A549 (cell line): Measurements from ENCODE around the gene C17orf113.

Experiments used
- BHLHE40 ChIP-seq: IDR thresholded peaks from 2 replicates; pipeline ENCODE4 v1.6.1; 2012; ENCODE audit warnings: low read depth, low read length, inconsistent platforms
- JUN ChIP-seq, 2 experiments: fragments of >200 bp; sonication (Bioruptor Twin); formaldehyde crosslinking; IDR thresholded peaks; 2 replicates in 1 of 2; 3 replicates in 1 of 2; pipeline ENCODE4 v1.6.1; 2016 to 2017
- MYC ChIP-seq: IDR thresholded peaks from 2 replicates; pipeline ENCODE4 v1.6.1; 2012; ENCODE audit warnings: mild to moderate bottlenecking, inconsistent platforms, low read length, improper control_type of control experiment, borderline replicate concordance
- POLR2A ChIP-seq: IDR thresholded peaks from 2 replicates; pipeline ENCODE4 v1.6.1; 2012; ENCODE audit warnings: mild to moderate bottlenecking, low read length
- RAD21 ChIP-seq, 2 experiments: fragments of >200 bp in 1 of 2; sonication (Bioruptor Twin) in 1 of 2; formaldehyde crosslinking in 1 of 2; IDR thresholded peaks in 1 of 2; conservative IDR thresholded peaks in 1 of 2; 2 replicates in 1 of 2; 3 replicates in 1 of 2; pipeline ENCODE4 v1.6.1; 2012 to 2018; ENCODE audit warnings: inconsistent platforms in 1 of 2
- ZFP36 ChIP-seq: fragments of 450-650 bp; IDR thresholded peaks from 2 replicates; pipeline ENCODE4 v1.6.1; 2014; ENCODE audit warnings: borderline replicate concordance; ENCODE audit not compliant: partially characterized antibody
- TF ChIP-seq, protein P1 (sequence below): fragments of >200 bp; sonication (Bioruptor Twin); formaldehyde crosslinking; IDR thresholded peaks from 3 replicates; pipeline ENCODE4 v1.5.1; 2016
- TF ChIP-seq, protein P2 (sequence below): fragments of 450-650 bp; IDR thresholded peaks from 2 replicates; pipeline ENCODE4 v1.6.1; 2014; ENCODE audit warnings: antibody characterized with exemption

DNA sequence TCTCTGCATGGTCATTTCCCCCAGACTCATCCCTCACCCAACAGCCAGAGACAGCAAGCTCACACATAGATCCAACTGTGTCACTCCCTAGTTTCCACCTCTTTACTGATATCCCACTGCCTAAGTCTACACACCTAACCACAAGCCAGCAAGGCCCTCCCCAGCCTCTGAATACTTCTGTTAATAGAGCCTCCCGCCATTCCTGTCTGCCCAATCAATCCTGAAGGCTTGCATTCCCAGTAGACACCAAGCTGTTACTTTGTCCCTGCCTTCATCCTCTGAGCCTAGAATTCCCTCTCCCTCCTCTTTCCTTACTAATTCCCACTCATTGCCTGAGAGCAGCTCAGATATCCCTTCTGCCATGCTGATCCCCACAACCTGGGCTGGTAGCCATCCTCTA, 4.7 kb downstream of the C17orf113 start:
- TF ChIP-seq RAD21 (conservative IDR thresholded peaks at IDR 0.05 in 1 of 2, IDR thresholded peaks at IDR 0.05 in 1 of 2) (no peak), JUN (IDR thresholded peaks at IDR 0.05) (no peak), POLR2A (no peak), ZFP36 (no peak), BHLHE40 (no peak), MYC (no peak)
- TF ChIP-seq, protein P1, sequence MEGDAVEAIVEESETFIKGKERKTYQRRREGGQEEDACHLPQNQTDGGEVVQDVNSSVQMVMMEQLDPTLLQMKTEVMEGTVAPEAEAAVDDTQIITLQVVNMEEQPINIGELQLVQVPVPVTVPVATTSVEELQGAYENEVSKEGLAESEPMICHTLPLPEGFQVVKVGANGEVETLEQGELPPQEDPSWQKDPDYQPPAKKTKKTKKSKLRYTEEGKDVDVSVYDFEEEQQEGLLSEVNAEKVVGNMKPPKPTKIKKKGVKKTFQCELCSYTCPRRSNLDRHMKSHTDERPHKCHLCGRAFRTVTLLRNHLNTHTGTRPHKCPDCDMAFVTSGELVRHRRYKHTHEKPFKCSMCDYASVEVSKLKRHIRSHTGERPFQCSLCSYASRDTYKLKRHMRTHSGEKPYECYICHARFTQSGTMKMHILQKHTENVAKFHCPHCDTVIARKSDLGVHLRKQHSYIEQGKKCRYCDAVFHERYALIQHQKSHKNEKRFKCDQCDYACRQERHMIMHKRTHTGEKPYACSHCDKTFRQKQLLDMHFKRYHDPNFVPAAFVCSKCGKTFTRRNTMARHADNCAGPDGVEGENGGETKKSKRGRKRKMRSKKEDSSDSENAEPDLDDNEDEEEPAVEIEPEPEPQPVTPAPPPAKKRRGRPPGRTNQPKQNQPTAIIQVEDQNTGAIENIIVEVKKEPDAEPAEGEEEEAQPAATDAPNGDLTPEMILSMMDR = no peak
- TF ChIP-seq, protein P2, sequence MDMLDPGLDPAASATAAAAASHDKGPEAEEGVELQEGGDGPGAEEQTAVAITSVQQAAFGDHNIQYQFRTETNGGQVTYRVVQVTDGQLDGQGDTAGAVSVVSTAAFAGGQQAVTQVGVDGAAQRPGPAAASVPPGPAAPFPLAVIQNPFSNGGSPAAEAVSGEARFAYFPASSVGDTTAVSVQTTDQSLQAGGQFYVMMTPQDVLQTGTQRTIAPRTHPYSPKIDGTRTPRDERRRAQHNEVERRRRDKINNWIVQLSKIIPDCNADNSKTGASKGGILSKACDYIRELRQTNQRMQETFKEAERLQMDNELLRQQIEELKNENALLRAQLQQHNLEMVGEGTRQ = no peak
